Measurements from ENCODE around the gene HACD2.
"Not testable (repeated sequence)": the region's sequence is repeated elsewhere in the genome, so short reads cannot be mapped to it uniquely, and the experiment has no call there.

Gene HACD2

DNA sequence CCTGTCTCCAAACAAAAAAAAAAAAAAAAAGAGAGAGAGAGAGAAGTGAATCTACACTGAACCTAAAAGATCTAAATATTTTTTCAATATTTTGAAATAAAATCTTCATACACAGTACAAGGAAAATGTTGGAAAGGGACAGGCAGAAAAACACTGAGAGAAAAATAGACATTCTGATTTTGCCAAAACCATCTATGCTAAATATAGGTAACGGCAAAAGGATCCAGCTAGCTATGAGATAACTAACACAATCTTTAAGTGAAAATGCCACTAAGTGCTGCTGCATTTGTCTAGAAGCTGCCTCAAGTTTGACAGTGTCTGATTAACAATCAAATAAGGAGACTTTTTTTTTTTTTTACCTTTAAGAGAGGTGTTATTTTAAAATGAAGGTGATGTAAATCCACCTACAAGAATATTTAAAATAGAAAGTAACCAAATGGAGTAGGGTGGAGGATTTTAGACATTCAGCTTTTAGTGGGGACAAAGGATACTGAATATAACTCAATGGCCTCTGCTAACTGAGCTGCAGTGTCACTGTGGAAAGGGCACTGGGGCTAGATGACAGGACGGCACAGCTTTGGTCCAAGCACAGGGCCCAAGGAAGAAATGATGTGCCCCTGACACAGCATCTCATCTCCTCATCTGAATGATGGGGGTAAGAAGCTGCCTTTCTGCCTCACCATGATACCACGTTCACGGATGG is 62.4 kb downstream of the HACD2 start:
- no peak for DNase-seq

DNA sequence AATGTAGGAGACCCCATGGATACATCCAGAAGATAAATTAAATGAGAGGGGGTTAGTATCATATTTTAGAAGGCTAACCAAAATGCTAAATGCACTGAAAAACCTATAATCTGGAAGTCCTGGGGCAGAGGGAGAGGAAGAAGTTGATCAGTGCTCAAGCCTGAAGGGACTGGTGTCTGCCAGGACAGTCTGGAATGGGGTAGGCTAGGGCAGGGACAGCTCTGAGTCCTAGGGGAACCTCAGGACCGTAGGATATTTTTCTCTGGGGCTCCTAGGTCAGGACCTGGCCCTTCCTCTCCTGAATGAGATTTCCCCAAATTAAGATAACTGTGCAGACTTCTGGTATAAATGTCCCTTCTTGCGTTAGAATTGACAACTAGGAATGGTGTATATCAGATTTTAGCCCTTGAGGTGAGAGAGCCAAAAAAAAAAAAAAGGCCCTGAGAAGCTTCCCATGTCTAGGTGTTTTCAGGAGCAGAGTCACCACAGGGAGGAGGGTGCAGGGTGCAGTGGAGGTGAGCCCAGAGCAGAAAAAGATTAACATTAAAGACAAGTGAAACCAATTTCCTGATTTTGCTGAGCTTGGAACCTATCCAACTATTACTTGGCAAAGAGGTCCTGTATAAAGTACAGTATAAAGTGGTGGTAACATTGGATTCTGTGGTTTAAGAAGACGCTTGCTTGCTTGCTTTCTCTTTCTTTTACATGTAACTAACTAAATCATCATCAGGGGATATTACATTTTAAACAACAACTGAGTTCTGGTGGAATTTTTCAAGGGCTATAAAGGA is 63.5 kb downstream of the HACD2 start:
- DNase-seq, result no peak

DNA sequence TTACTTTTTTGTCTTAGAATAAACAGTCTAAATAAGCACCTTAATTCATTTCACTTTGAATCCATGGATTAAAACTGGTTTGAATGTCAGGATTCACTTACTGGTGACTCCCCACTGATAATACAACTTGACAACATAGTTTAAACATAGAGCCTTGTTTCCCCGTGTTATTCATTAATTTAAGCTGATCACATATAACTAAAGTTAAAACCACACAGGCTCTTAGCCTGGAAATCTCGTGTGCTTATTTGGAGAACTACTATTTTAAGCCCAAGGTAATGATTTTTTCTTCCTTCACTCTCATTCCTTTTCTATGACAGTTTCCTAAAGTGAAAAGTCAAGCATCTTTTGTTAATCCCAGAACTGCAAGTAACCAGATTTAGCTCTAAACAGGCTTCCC is 64.2 kb downstream of the HACD2 start:
- DNase-seq, result no peak

DNA sequence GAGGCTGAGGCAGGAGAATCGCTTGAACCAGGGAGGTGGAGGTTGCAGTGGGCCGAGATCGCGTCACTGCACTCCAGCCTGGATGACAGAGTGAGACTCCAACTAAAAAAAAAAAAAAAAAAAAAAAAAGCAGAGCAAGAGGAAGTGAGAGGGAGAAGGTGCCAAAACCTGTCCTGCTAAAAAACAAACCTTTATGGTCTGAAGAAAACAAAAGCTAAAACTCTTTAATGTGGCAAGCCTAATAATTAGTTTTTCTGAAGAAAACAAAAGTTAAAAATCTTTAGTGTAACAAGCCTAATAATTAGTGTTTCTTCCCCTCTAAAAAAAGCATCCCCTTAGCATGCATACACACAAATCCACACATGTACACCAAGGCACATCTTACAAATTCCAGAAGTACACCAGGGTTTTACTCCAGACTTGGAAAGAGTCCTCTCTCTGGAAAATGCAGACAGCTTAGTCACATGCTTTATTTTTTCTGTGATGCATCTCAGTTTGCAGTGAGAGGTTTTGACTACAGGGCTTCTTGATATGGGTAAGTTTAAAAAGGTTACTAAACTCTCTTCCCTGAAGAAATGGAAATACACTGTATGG is 65.9 kb downstream of the HACD2 start:
- no peak for DNase-seq

DNA sequence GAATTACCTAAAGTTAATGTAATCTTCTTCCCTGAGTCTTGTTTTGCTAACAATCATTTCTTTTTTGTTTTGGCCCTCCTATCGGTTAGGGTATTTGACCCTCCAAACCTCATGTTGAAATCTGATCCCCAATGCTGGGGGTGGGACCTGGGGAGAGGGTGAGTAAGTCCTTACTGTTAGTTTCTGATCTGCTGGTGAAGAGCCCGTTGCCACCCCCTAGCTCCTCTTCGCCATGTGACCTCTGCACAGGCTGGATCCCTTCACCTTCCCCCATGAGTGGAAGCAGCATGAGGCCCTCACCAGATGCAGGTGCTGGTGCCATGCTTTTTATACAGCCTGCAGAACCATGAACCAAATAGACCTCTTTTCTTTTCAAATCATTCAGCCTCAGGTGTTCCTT is 73.1 kb downstream of the HACD2 start:
- no peak for DNase-seq

DNA sequence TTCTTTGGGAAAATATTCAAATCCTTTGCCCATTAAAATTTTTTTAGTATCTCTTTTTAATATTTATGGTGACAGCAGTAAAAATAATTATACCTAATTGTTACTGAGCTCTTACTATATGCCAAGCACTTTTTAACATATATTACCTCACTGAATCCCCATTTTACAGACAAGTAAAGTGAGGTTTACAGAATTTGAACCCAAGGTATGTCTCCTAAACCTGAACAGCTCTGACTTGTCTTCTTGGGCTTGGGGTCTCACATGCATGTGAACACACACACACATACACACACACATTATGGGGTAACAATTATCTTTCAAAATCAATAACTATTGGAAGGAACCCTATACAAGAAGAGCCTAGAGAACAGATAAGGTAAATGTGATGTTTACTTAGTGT is 73.8 kb downstream of the HACD2 start:
- DNase-seq, result no peak

DNA sequence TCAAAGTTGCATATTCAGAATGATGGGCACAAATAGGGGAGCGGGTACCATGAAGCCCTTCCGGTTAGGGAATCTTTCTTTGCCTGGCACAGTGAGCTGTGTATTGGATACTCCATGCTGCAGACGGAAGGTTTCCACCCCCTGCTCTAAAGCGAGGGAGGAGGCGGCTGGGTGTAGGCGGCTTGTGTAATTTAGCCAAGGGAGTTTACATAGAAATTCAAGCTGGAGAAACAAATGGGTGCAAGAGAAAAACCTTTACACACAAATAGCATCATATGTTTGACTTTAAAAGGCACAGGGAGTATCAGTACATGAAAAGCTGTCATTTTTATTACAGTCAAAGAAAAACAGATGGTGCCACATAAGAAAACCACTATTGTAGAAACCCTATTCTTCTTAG is 76.7 kb downstream of the HACD2 start:
- no peak for DNase-seq

DNA sequence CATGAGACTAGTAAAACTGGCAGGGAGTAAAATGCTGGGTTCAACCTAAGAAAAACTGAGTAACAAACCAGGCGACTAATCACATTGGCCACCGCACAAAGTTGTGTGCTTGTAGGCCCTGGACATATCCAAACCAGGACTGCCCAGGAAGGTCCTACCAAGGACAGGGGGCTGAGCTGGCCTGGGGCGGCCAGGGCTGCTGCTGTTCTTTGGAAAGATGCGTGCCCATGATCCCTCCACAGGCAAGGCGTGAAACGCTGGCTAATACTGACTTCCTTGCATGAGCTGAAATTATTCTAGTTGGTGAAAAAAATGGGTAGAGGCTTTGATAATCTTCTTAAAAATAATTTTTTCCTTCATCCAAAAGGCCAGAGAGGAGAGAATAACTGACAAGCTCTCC is 79.0 kb downstream of the HACD2 start:
- no peak for DNase-seq

DNA sequence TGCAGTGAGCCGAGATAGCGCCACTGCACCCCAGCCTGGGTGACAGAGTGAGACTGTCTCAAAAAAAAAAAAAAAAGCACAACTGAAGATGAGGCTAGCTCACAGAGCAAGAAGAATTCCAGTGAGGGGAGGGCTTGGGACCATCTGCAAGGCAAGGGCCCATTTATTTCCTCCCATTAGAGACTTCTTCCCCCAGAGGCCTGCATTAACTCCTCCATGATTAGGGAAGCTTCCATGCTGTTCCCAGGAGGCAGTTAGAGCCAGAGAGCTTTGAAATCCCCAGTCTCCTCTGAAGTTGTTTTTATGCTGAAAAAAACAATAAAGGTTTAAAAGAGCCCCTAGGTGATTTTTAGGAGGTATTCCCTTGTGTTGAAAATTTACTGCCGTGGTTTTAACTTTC is 81.7 kb downstream of the HACD2 start:
- DNase-seq, result no peak

DNA sequence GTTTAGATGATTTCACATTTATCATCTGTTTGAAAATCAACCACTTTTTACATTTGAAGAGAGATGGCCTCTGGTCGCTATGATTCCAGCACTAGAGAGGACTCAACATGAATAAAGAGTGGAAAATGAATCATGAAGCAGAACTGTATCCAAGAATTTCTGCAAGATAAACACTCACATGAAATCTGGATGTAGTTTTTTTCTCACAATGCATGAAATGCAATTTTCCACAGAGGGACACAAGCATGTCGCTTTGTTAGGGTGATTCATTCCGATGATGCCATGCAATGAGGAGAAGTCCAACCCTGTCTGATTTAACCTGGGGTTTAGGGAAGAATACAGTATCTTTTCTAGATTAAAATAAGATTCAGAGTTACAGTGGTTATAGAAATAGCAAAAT is 85.5 kb downstream of the HACD2 start:
- no peak for DNase-seq

DNA sequence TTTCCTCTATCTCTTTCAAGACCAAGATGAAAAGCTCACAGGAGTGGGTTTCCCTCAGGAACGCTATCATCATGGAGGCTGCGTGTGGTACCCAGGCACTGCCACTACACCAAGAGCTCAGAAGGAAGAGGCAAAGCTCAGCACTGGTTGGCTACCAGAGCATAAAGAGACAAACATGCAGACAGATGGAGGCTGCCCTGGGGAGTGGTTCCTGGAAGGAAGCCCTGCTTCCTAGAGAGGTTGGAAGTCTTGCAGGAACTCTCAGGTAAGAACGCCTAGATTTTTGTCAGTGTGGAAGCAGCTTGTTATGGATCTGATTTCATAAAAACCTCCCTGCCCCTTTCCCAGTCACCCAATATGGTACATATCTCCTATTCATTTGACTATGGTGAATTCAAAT is 86.1 kb downstream of the HACD2 start:
- DNase-seq, result no peak

DNA sequence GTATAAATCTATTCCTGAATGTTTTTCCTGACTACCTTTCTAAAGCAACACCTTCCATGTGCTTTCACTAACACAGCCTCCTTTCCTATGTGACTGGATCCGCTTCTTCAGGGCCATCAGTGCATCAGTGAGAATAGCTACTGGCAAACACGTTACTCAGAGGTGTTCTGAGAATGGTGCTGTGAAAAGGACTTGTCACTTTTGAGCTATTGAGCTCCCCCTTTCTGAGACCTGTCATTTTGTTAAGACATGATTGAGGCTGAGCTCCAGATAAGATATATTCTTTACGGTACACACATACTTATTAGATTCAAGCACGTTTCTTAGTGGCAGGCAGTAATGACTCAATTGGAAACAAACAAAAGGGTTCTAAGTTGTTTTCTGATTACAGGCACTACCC is 90.9 kb downstream of the HACD2 start:
- DNase-seq, result no peak

DNA sequence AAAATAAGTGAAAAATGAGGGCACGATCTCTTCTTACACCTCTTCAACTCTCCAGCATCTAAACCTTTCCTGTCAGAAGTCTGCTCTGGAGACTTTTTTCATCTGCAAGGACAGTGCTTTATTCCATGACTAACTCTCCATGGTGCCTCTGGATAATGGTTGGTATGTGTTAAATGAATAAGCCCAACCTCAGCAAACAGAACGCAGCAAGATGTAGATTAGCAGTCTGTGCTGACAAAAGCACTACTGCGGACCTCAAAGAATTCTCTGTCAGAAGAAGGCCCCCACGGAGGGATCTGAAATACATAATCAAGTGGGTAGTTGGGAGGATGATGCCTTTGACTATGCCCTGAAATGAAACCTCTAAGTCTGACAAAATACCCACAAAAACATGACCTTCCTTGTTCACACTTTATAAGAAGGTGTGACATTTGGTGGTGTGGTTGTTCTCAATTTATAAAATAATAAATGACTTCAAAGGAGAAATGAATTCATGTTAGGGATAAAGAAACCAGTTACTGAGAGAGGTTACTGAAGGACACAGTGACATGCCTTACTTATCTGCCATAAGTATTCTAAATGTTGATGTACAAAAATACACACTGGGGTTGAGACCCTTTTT is 92.8 kb downstream of the HACD2 start:
- DNase-seq, result peak; percentile 16

DNA sequence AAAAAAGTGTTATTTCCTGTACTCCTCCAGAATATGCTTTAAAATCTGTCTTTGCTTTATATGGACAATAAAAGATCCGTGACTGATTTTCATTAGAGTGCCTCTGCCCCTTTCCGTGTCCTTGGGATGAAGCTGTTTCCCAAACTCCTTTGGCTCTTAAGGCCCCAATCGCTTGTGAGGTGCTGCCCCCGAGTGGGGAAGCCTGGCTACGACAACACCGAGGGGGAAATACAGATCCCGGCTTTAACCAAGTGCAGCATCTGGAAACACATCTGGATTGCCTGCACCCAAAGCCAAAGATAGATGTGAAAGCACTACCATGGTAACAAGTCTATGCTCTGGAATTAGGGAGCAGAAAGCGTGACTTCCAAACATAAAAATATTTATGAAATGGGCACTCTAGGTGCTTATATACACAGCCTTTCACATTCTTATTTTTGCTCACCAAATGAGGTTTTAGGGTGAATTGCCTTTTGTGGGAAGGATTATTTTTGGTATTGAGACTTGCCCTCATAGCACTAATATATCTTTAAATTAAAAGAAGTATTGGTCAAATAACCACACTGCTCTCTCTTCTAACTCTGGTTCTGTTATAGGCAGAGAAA is 95.4 kb downstream of the HACD2 start:
- DNase-seq, result no peak

DNA sequence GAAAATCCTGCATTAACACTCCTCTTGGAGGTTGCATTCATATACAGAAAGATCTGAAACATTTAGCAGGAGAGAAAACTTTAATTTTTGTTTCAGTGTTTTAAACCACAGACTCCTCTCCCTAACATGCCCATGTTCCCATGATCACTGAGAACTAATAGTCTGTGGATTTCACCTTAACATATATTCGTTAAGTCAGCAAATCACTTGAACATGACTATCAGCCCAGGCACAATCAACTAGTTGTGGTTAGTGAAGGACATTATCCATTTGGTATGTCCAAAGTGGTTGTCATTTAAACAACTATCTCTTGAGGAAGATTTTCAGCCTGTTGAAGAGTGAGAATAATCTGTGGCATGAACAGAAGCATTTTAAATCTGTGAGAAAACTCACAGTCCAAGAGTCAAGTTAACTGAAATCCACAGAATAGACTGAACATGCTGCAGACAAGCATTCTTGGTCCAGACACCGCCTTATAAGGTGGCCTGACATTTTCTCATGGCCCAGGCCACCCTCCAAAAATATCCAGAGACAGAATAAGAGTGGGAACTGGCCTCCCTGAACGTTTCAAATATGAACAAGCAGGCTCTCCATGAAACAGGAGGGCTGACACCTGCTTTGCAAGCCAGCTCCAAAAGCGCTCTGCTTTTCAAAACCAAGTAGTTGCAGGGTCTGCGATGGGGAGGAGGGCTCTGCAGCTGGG is 96.1 kb downstream of the HACD2 start:
- no peak for DNase-seq

DNA sequence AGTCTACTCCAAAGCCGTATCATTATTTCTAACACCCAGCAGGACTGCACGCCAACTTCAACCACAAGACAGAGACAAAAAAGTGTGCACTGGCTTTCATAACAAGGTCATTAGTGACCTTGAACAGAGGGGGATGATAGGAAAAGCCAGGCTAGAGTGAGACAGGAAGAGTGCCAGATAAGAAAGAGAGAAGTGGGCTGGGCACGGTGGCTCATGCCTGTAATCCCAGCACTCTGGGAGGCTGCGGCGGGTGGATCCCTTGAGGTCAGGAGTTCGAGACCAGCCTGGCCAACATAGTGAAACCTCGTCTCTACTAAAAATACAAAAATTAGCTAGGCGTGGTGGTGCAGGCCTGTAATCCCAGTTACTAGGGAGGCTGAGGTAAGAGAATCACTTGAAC is 97.8 kb downstream of the HACD2 start:
- DNase-seq, result not testable (repeated sequence)

DNA sequence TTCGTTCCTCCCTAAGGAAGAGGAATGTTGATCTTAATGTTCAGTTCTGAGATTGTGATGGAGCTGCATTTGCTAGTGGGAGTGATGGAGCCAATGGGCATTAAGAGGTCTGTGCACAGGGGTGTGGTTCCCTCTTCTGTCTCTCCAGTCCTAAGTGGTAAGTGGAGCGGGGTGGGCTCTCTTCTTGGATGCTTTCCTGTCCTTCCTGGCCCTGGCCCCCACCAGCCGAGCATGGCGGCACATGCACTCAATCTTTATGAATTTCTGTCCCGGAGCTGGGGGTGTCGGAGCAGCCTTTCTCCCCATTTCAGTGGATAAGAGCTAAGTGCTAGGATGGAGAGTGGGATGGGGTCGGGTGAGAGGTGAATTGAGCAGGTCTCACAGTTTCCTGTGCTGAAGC is 98.4 kb downstream of the HACD2 start:
- DNase-seq, result no peak

DNA sequence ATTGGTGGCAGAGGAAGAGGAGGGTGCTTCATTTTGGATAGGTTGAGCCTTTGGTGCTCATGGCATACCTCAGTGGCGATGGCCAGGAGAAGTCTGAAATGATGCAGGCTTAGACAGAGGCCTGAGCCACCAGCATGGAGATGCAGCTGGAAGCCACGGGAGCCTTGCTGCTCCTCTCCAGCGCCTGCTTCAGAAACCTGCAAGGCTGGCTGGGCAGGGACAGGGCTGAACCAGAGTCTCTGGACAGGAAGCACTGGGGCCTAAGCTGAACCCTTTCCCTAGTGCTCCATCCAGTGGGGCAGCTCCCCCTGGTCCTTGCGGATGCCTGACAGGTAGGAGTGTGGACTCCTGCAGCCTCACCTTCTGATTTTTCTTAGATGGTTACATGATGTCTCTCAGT is 99.3 kb downstream of the HACD2 start:
- no peak for DNase-seq

DNA sequence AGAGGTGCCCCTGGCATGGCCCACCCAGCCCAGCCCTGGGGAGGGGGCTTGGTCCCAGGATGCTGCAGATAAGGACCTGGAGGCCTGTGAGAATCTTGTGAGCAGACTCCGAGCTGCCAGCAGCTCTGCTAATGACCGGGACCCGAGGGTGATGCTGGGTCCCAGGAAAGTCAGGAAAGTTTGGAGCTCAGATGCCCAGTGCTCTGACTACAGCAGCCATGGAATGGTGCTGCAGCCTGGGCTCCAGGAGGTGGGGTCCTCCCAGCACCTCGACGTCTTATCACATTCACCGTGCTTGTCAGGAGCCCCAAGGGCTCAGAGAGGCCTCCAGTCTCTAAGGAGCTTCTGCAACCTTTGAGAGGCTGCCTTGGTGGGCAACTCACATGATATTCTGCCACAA is 101.7 kb downstream of the HACD2 start:
- no peak for DNase-seq

DNA sequence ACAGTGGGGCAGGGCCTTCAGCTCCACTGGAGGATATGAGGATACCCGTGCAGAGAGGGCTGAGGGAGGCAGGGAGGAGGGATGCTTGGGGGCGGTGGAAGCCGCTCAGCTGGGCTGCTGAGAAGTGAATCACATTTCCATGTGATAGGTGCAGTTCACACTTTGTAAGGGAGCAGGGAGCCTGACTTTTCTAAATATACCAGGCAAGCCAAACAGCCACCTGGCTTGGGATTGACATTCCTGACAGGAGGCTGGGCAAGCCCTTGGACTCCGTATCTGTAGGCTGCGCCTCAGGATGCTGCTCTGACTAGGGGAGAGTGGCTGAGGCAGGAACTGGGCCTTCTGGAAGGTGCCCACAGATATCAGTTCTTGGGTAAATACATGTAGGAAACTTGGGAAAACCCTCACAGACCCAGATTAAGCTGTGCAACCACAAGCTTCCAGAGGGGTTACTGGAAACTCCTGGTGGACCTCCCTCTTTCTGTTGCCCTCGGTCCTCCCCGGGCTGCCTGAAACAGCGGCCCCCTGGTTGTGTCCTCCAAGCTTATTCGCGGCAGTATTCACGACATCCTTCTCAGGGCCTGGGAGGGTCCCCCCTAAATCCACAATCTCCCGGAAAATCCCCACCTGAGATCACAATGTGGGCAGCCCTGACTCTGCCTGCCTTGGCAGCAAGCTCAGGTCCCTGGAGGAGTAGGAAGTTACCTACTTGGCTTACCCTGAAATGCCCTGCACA is 103.0 kb downstream of the HACD2 start:
- no peak for DNase-seq

DNA sequence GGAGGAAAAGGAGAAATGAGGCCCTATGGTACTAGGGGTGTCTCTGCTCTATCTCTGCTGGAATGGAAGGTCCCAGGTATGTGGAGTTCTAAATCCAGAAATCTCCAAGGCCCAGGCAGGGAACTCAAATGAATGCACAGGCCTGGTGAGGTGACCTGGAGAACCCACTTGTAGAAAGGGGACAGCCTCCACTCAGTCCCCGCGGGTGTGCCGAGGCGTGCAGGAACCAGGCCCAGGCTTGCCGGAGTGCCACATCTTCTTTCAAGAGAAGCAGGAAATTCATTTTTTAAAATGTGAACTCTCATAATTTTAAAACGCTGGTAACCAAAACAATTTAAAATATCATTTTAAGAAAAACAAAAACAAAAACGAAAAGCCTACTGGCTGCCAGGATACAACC is 103.8 kb downstream of the HACD2 start:
- no peak for DNase-seq

DNA sequence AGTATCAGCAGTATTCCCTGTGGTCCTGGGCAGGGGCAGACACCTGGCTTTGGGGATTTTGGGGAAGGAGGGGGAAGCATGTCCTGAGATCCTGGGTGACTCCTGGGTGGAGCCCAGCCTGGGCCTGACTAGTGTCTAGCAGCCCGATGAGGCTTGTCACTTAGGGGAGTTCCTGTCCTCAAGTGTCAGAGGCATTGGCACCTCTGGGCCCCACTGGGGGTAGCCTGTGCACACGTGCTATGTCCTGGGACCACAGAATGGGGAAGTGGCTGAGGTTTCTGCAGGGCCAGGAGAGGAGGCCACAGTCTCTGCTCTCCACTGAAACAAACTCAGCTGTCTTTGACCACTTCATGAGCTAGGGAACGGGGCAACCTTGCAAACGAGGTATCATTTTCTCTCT is 104.4 kb downstream of the HACD2 start:
- no peak for DNase-seq
